HG02642 (cell line): ENCODE results near the gene XBP1.
"Not testable (repeated sequence)": the region's sequence is repeated elsewhere in the genome, so short reads cannot be mapped to it uniquely, and the experiment has no call there.

Experiments used
- ATAC-seq: cut with Tn5 transposase; IDR thresholded peaks from one replicate; pipeline ENCODE4 v1.9.1; 2021; ENCODE audit warnings: mild to moderate bottlenecking; ENCODE audit not compliant: unreplicated experiment, poor library complexity

Gene XBP1

GRCh38 chr22:28800308-28801041 is at the start of gene XBP1:
Gene XBP1, minus strand, starts transcription at chr22:28800569.
- peak; percentile 92 for ATAC-seq

- ATAC-seq = no peak
These were observed 46.6 kb upstream of the XBP1 start for GRCh38 chr22:28846994-28847393.

- not testable (repeated sequence) for ATAC-seq
These were observed 43.9 kb upstream of the XBP1 start for GRCh38 chr22:28844277-28844676.

GRCh38 chr22:28843633-28844032 is 43.3 kb upstream of the XBP1 start:
- no peak for ATAC-seq

GRCh38 chr22:28841111-28841510 is 40.7 kb upstream of the XBP1 start:
- no peak for ATAC-seq

- no peak for ATAC-seq
These were observed 38.6 kb upstream of the XBP1 start for GRCh38 chr22:28838971-28839370.

- ATAC-seq = no peak
These were observed 37.3 kb upstream of the XBP1 start for GRCh38 chr22:28837640-28838039.

GRCh38 chr22:28835630-28836189 is 35.3 kb upstream of the XBP1 start:
- ATAC-seq = no peak

GRCh38 chr22:28833276-28833923 is 33.0 kb upstream of the XBP1 start:
- no peak for ATAC-seq

- no peak for ATAC-seq
These were observed 32.4 kb upstream of the XBP1 start for GRCh38 chr22:28832731-28833130.

- ATAC-seq = no peak
These were observed 31.0 kb upstream of the XBP1 start for GRCh38 chr22:28831140-28832072.

- ATAC-seq = no peak
These were observed 30.1 kb upstream of the XBP1 start for GRCh38 chr22:28830441-28830840.

GRCh38 chr22:28829358-28830181 is 29.2 kb upstream of the XBP1 start:
- ATAC-seq = no peak

- ATAC-seq = no peak
These were observed 26.6 kb upstream of the XBP1 start for GRCh38 chr22:28826921-28827320.

GRCh38 chr22:28826430-28826829 is 26.1 kb upstream of the XBP1 start:
- ATAC-seq = not testable (repeated sequence)

GRCh38 chr22:28824455-28824854 is 24.1 kb upstream of the XBP1 start:
- not testable (repeated sequence) for ATAC-seq

- ATAC-seq = no peak
These were observed 22.7 kb upstream of the XBP1 start for GRCh38 chr22:28822930-28823551.

GRCh38 chr22:28821452-28821851 is 21.1 kb upstream of the XBP1 start:
- ATAC-seq = no peak

GRCh38 chr22:28820885-28821284 is 20.5 kb upstream of the XBP1 start:
- no peak for ATAC-seq
